Tibial nerve (tissue), 4 donors: ENCODE results near the gene ZNFX1. TPM values are rescaled to one million over a fixed set of nuclear protein-coding genes. Genes with fewer than 3 reads are reported as not detected.
"Not testable (repeated sequence)": the region's sequence is repeated elsewhere in the genome, so short reads cannot be mapped to it uniquely, and the experiment has no call there.

ENCODE experiments used
- DNase-seq, 2 donors: peaks; one replicate each; pipeline ENCODE4 v3.0.0-alpha.2; 2019; ENCODE audit warnings: low spot score in 2 of 2
- H3K27ac ChIP-seq, 4 donors: fragments of 200-600 bp; sonication (generic) in 3 of 4; one replicate each; pipeline ENCODE4 v1.5.1; 2017 to 2019; ENCODE audit warnings: mild to moderate bottlenecking in 1 of 4
- H3K27me3 ChIP-seq, 2 donors: fragments of 200-600 bp; sonication (generic) in 1 of 2; one replicate each; pipeline versions ENCODE4 v1.5.1 to v1.6.0; 2017 to 2019
- H3K36me3 ChIP-seq, 3 donors: fragments of 200-600 bp; sonication (generic); one replicate each; pipeline ENCODE4 v1.5.1; 2018 to 2019
- H3K4me1 ChIP-seq, 4 donors: fragments of 200-600 bp; sonication (generic) in 3 of 4; one replicate each; pipeline ENCODE4 v1.5.1; 2017 to 2019
- H3K4me3 ChIP-seq, 4 donors: fragments of 200-600 bp; sonication (generic) in 3 of 4; one replicate each; pipeline ENCODE4 v1.5.1; 2017 to 2019; ENCODE audit warnings: mild to moderate bottlenecking in 1 of 4, moderate library complexity in 1 of 4
- H3K9me3 ChIP-seq, 4 donors: fragments of 200-600 bp; sonication (generic) in 3 of 4; one replicate each; pipeline ENCODE4 v1.5.1; 2017 to 2019
- CTCF ChIP-seq, 5 experiments: fragments of 200-600 bp in 3 of 5; fragments of 450-650 bp in 2 of 5; sonication (generic) in 3 of 5; IDR thresholded peaks; one replicate each; pipeline ENCODE4 v1.5.1; 2016 to 2019; ENCODE audit warnings: antibody characterized with exemption in 5 of 5, mild to moderate bottlenecking in 3 of 5, moderate library complexity in 2 of 5
- EP300 ChIP-seq, 2 donors: sonication (generic); formaldehyde crosslinking; IDR thresholded peaks; one replicate each; pipeline ENCODE4 v1.6.1; 2017; ENCODE audit warnings: antibody characterized with exemption in 2 of 2, mild to moderate bottlenecking in 1 of 2
- POLR2A ChIP-seq, 2 donors: fragments of 450-650 bp; IDR thresholded peaks; one replicate each; pipeline ENCODE4 v1.6.1; 2017; ENCODE audit warnings: antibody characterized with exemption in 2 of 2, mild to moderate bottlenecking in 2 of 2, moderate library complexity in 2 of 2
- WGBS, 2 donors: methylation state at CpG; one replicate each; pipeline ENCODE4 v1.1.5; 2018; 5-methylcytosine and 5-hydroxymethylcytosine counted together
- total RNA-seq, 4 donors: library from RNA; depleted of rRNA; stranded (reverse); fragments of >200 nt; gene quantifications; one replicate each; pipeline ENCODE4 v1.1.0, GENCODE V29; 2016

The ZNFX1 gene
- total RNA-seq, 4 donors from 2014 or later: 35.0 to 45.2 (median 39.1) TPM

- H3K27me3 ChIP-seq: no peaks in the 10 kb centered on the region
- no peak overlapping the region for H3K4me3 ChIP-seq
- no peak overlapping the region for H3K27ac ChIP-seq
- H3K36me3 ChIP-seq: no peaks in the 10 kb centered on the region
- no peaks in the 10 kb centered on the region for H3K9me3 ChIP-seq
- no peaks in the 10 kb centered on the region for H3K4me1 ChIP-seq
- WGBS, 2 donors: 53 to 60% methylated on average over 3 of the region's 3 CpGs
- DNase-seq: no peak
- TF ChIP-seq CTCF (IDR thresholded peaks at IDR 0.05) (no peak), POLR2A (IDR thresholded peaks at IDR 0.05) (no peak), EP300 (IDR thresholded peaks at IDR 0.05) (no peak)
These were observed 25.3 kb upstream of the ZNFX1 start for GRCh38 chr20:49303065-49303552.

DNA sequence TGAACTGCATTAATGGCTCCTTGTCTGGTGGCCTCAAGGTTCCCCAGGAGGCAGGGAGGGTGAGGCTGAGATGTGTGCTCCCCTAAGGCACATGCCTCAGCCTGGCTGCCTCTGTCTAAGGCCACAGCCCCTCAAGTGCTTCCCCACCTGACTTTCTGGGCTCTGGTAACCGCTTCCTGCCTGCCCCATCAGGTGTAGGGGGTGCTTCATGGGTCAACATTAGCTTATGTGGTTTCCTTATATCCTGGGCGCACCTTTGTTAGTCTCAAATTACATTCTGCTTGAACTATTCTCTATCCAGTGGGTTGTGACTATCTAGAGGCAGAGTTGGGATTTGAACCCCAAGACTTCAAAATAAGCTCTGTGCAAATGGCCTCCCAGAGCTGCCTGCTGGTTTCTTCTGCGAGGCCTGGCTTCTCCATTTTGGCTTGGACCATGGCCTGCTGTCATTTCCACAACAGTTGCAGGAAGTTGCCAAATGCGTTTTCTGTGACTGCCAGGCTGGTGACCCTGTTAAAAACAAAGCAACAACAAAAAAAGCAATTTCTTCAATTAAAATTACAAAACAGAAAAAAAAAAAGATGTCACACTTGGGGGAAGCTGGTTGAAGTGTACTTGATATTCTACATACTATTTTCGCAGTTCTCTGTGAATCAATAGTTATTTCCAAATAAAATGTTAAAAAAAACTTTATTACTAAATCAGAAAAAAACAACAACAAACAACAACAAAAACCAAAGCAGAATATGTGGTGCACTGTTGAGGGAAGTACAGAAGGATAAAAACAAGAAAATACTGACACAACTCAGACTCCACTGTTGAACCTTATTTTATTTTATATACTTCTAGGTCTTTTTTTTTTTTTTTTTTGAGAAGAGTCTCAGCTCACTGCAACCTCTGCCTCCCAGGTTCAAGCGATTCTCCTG lies 20.0 kb upstream of the ZNFX1 start:
- TF ChIP-seq CTCF (IDR thresholded peaks at IDR 0.05) (no peak), POLR2A (IDR thresholded peaks at IDR 0.05) (no peak), EP300 (IDR thresholded peaks at IDR 0.05) (no peak)
- Histone ChIP-seq H3K27ac (no peak overlapping the region), H3K27me3 (no peaks in the 10 kb centered on the region), H3K4me1 (no peaks in the 10 kb centered on the region), H3K36me3 (peaks cover 0 to 46% (median 0%) of the 10 kb centered on the region in 3 donors), H3K4me3 (no peak overlapping the region), H3K9me3 (no peaks in the 10 kb centered on the region)
- peak in 1 of 2 donors; percentile 24 for DNase-seq
- WGBS, 2 donors: 80 to 84% methylated on average over 6 of the region's 6 CpGs

DNA sequence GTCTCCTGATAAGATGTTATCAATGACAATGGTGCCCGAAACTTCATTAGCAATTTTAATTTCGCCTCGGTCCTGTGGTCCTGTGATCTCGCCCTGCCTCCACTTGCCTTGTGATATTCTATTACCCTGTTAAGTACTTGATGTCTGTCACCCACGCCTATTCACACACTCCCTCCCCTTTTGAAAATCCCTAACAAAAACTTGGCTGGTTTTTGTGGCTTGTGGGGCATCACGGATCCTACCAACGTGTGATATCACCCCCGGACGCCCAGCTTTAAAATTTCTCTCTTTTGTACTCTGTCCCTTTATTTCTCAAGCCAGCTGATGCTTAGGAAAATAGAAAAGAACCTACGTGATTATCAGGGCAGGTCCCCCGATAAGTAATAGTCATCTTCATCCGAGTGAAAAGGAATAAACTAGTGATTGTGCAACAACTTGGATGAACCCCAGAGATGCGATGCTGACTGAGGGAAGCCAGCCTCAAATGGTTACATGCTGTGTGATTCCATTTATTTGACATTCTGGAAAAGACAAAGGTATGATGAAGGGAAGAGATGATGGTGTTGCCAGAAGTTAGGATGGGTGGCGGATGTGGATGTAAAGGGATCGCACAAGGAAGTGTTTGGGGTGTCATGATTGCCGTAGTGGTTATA lies 16.3 kb upstream of the ZNFX1 start:
- not testable (repeated sequence) for H3K27me3 ChIP-seq, DNase-seq, H3K4me1 ChIP-seq, H3K9me3 ChIP-seq, H3K27ac ChIP-seq, H3K4me3 ChIP-seq
- WGBS, 2 donors: 64 to 67% methylated on average over 16 of the region's 16 CpGs
- H3K36me3 ChIP-seq: peaks cover 4 to 84% (median 14%) of the 10 kb centered on the region in 3 donors

- H3K4me3 ChIP-seq: no peak overlapping the region
- peaks cover 0 to 3% (median 0%) of the 10 kb centered on the region in 4 donors for H3K9me3 ChIP-seq
- H3K27ac ChIP-seq: no peak overlapping the region
- no peak for TF ChIP-seq CTCF (IDR thresholded peaks at IDR 0.05)
- no peak for TF ChIP-seq POLR2A (IDR thresholded peaks at IDR 0.05)
- no peak for TF ChIP-seq EP300 (IDR thresholded peaks at IDR 0.05)
- no peaks in the 10 kb centered on the region for H3K4me1 ChIP-seq
- DNase-seq: no peak
- 88 to 92% methylated on average over 6 of the region's 6 CpGs for WGBS, 2 donors
- no peaks in the 10 kb centered on the region for H3K27me3 ChIP-seq
- H3K36me3 ChIP-seq: peaks cover 4 to 94% (median 14%) of the 10 kb centered on the region in 3 donors
These were observed 15.3 kb upstream of the ZNFX1 start for GRCh38 chr20:49293122-49293521.

- 54 to 60% methylated on average over 3 of the region's 3 CpGs for WGBS, 2 donors
- peaks cover 0 to 5% (median 0%) of the 10 kb centered on the region in 4 donors for H3K4me1 ChIP-seq
- TF ChIP-seq POLR2A (IDR thresholded peaks at IDR 0.05): no peak
- TF ChIP-seq CTCF (IDR thresholded peaks at IDR 0.05): no peak
- TF ChIP-seq EP300 (IDR thresholded peaks at IDR 0.05): no peak
These were observed 14.2 kb upstream of the ZNFX1 start for GRCh38 chr20:49292010-49292409.

More at GRCh38 chr20:49292010-49292409, 14.2 kb upstream of the ZNFX1 start:
- Histone ChIP-seq H3K9me3 (peaks cover 0 to 14% (median 2%) of the 10 kb centered on the region in 4 donors), H3K27ac (no peak overlapping the region), H3K27me3 (no peaks in the 10 kb centered on the region), H3K36me3 (peaks cover 7 to 96% (median 20%) of the 10 kb centered on the region in 3 donors), H3K4me3 (no peak overlapping the region)
- no peak for DNase-seq
